ENCODE data around the gene DLG2.
"Not testable (repeated sequence)": the region's sequence is repeated elsewhere in the genome, so short reads cannot be mapped to it uniquely, and the experiment has no call there.

The DLG2 gene

DNA sequence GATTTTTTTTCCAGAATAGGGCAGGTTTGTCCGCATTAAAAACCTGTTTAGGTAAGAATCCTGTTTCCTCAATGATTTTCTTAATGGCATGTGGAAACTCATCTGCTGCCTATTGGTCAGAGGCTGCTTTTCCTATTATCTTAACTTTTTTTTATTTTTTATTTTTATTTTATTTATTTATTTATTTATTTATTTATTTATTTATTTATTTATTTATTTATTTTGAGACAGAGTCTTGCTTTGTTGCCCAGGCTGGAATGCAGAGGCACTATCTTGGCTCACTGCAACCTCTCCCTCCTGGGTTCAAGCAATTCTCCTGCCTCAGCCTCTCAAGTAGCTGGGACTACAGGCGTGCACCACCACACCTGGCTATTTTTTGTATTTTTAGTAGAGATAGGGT lies 389.1 kb downstream of the DLG2 start:
- WGBS, result no CpG with 5 or more reads among the region's 2 CpGs
- H3K79me1 ChIP-seq (replicated peaks; ENCODE audit: low read length, poor library complexity, severe bottlenecking); H3K27me3 ChIP-seq (ENCODE audit: control insufficient read depth in 1 of 2, insufficient read depth in 1 of 2, low read length in 2 of 2); H3K4ac ChIP-seq (ENCODE audit: low read depth in 1 of 2, low read length in 2 of 2); H3K4me3 ChIP-seq (ENCODE audit: insufficient read depth in 1 of 2, low read depth in 1 of 2, low read length in 2 of 2); H2AK5ac ChIP-seq (ENCODE audit: low read length, severe bottlenecking); H3K23ac ChIP-seq (ENCODE audit: low read length in 2 of 2); H2BK120ac ChIP-seq (ENCODE audit: low read depth, low read length); H4K8ac ChIP-seq (ENCODE audit: low read length); H3K9ac ChIP-seq (ENCODE audit: low read length); H3K14ac ChIP-seq (ENCODE audit: low read length in 2 of 2); H3K36me3 ChIP-seq (ENCODE audit: control insufficient read depth in 1 of 2, insufficient read depth in 2 of 2, low read depth in 1 of 2, low read length in 2 of 2); H3K18ac ChIP-seq (ENCODE audit: low read depth in 1 of 2, low read length in 2 of 2); DNase-seq; H3K4me1 ChIP-seq (ENCODE audit: control insufficient read depth, insufficient read depth, low read depth, low read length); H2BK15ac ChIP-seq (ENCODE audit: low read depth, poor library complexity, severe bottlenecking); H2AFZ ChIP-seq (ENCODE audit: low read depth, low read length); H3K27ac ChIP-seq (ENCODE audit: low read length, poor library complexity, severe bottlenecking); H2BK5ac ChIP-seq (ENCODE audit: low read depth, low read length, poor library complexity, severe bottlenecking); H4K91ac ChIP-seq (ENCODE audit: low read length); H3K4me2 ChIP-seq (ENCODE audit: low read length, poor library complexity, severe bottlenecking); H2BK12ac ChIP-seq (ENCODE audit: low read length in 2 of 2): not testable (repeated sequence)
- H3K9me3 ChIP-seq (ENCODE audit: control insufficient read depth, low read length), result peaks cover 22% of the 10 kb centered on the region

DNA sequence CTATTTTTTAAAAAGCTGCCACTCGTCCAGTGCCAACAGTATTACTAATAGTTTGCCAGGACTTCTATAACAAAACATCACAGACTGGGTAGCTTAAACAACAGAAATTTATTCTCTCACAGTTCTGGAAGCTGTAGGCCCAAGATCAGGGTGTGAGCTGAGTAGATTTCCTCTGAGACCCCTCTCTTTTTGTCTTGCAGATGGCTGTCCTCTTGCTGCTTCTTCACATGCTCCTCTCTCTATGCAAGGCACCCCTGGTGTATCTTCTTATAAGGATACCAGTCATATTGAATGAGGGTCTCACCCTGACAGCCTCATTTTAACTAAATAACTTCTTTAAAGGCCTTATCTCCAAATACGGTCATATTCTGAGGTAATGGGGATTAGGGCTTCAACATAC lies 390.9 kb downstream of the DLG2 start:
- H3K79me1 ChIP-seq (replicated peaks; ENCODE audit: low read length, poor library complexity, severe bottlenecking), result no peaks in the 10 kb centered on the region
- no peaks in the 10 kb centered on the region for H3K27me3 ChIP-seq (ENCODE audit: control insufficient read depth in 1 of 2, insufficient read depth in 1 of 2, low read length in 2 of 2)
- H3K9me3 ChIP-seq (ENCODE audit: control insufficient read depth, low read length), result peaks cover 27% of the 10 kb centered on the region
- no peak overlapping the region for H4K8ac ChIP-seq (ENCODE audit: low read length)
- H3K36me3 ChIP-seq (ENCODE audit: control insufficient read depth in 1 of 2, insufficient read depth in 2 of 2, low read depth in 1 of 2, low read length in 2 of 2), result no peaks in the 10 kb centered on the region
- H2AFZ ChIP-seq (ENCODE audit: low read depth, low read length), result no peak overlapping the region
- no peak for DNase-seq
- no peak overlapping the region for H3K4me2 ChIP-seq (ENCODE audit: low read length, poor library complexity, severe bottlenecking)
- H2BK15ac ChIP-seq (ENCODE audit: low read depth, poor library complexity, severe bottlenecking), result no peak overlapping the region
- H3K9ac ChIP-seq (ENCODE audit: low read length), result no peak overlapping the region
- H3K4me1 ChIP-seq (ENCODE audit: control insufficient read depth, insufficient read depth, low read depth, low read length), result no peaks in the 10 kb centered on the region
- H3K27ac ChIP-seq (ENCODE audit: low read length, poor library complexity, severe bottlenecking), result no peak overlapping the region
- H2BK120ac ChIP-seq (ENCODE audit: low read depth, low read length), result no peak overlapping the region
- H3K4ac ChIP-seq (ENCODE audit: low read depth in 1 of 2, low read length in 2 of 2), result no peak overlapping the region
- H2AK5ac ChIP-seq (ENCODE audit: low read length, severe bottlenecking), result no peak overlapping the region
- no peak overlapping the region for H2BK5ac ChIP-seq (ENCODE audit: low read depth, low read length, poor library complexity, severe bottlenecking)
- no peak overlapping the region for H3K23ac ChIP-seq (ENCODE audit: low read length in 2 of 2)
- no peak overlapping the region for H4K91ac ChIP-seq (ENCODE audit: low read length)
- H3K4me3 ChIP-seq (ENCODE audit: insufficient read depth in 1 of 2, low read depth in 1 of 2, low read length in 2 of 2), result no peak overlapping the region
- H3K18ac ChIP-seq (ENCODE audit: low read depth in 1 of 2, low read length in 2 of 2), result no peak overlapping the region
- no peak overlapping the region for H2BK12ac ChIP-seq (ENCODE audit: low read length in 2 of 2)
- H3K14ac ChIP-seq (ENCODE audit: low read length in 2 of 2), result no peak overlapping the region
- 87% methylated on average over 1 of the region's 2 CpGs for WGBS

DNA sequence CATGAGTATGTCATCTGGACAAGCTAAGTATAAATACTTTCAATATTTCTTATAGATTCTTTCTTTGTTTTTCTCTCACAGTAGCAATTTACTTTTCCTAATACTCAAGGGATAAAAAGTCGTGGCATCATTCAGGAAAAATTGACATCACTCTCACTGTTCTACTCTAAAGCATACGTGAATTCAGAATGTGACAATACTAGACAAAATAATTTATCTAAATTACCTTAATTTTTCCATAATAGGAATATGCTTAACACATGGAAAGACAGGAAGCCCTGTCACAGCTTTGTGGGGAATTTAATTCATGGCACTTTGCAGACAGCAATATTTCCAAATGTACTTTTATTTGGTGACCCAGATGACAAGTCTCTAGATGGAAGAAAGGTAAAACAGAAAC lies 394.6 kb downstream of the DLG2 start:
- no peak overlapping the region for H3K18ac ChIP-seq (ENCODE audit: low read depth in 1 of 2, low read length in 2 of 2)
- no peak overlapping the region for H3K23ac ChIP-seq (ENCODE audit: low read length in 2 of 2)
- H3K4ac ChIP-seq (ENCODE audit: low read depth in 1 of 2, low read length in 2 of 2), result no peak overlapping the region
- H4K8ac ChIP-seq (ENCODE audit: low read length), result no peak overlapping the region
- H2AK5ac ChIP-seq (ENCODE audit: low read length, severe bottlenecking), result no peak overlapping the region
- DNase-seq, result no peak
- no peaks in the 10 kb centered on the region for H3K36me3 ChIP-seq (ENCODE audit: control insufficient read depth in 1 of 2, insufficient read depth in 2 of 2, low read depth in 1 of 2, low read length in 2 of 2)
- no peak overlapping the region for H3K9ac ChIP-seq (ENCODE audit: low read length)
- H3K4me2 ChIP-seq (ENCODE audit: low read length, poor library complexity, severe bottlenecking), result no peak overlapping the region
- H2BK15ac ChIP-seq (ENCODE audit: low read depth, poor library complexity, severe bottlenecking), result no peak overlapping the region
- H2BK5ac ChIP-seq (ENCODE audit: low read depth, low read length, poor library complexity, severe bottlenecking), result no peak overlapping the region
- WGBS, result 70% methylated on average over 1 of the region's 2 CpGs
- H3K14ac ChIP-seq (ENCODE audit: low read length in 2 of 2), result no peak overlapping the region
- no peak overlapping the region for H3K27ac ChIP-seq (ENCODE audit: low read length, poor library complexity, severe bottlenecking)
- no peak overlapping the region for H2BK120ac ChIP-seq (ENCODE audit: low read depth, low read length)
- H2BK12ac ChIP-seq (ENCODE audit: low read length in 2 of 2), result no peak overlapping the region
- H4K91ac ChIP-seq (ENCODE audit: low read length), result no peak overlapping the region
- H3K9me3 ChIP-seq (ENCODE audit: control insufficient read depth, low read length), result peaks cover 21% of the 10 kb centered on the region
- no peak overlapping the region for H3K4me3 ChIP-seq (ENCODE audit: insufficient read depth in 1 of 2, low read depth in 1 of 2, low read length in 2 of 2)
- H3K27me3 ChIP-seq (ENCODE audit: control insufficient read depth in 1 of 2, insufficient read depth in 1 of 2, low read length in 2 of 2), result no peaks in the 10 kb centered on the region
- no peaks in the 10 kb centered on the region for H3K4me1 ChIP-seq (ENCODE audit: control insufficient read depth, insufficient read depth, low read depth, low read length)
- H2AFZ ChIP-seq (ENCODE audit: low read depth, low read length), result no peak overlapping the region
- no peaks in the 10 kb centered on the region for H3K79me1 ChIP-seq (replicated peaks; ENCODE audit: low read length, poor library complexity, severe bottlenecking)

DNA sequence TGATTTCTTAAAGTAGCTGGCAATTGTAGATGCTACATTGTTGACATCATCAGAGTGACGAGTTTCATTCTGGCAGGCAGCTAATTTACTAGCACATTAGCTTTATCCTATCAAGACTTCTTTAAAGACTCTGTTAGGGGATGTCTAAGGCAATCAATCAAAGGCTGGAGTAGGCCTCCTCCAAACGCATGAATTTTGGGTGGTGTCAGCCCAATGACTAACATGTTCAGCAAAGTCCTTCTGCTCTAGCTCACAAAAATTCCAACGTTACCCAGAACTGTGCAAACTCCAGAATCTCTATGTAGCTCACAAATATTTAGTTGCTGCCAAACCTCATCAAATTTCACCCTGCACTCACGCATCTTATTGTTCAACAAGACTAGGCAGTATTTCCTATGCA lies 395.6 kb downstream of the DLG2 start:
- DNase-seq, result no peak
- no peak overlapping the region for H3K18ac ChIP-seq (ENCODE audit: low read depth in 1 of 2, low read length in 2 of 2)
- H3K14ac ChIP-seq (ENCODE audit: low read length in 2 of 2), result no peak overlapping the region
- H3K36me3 ChIP-seq (ENCODE audit: control insufficient read depth in 1 of 2, insufficient read depth in 2 of 2, low read depth in 1 of 2, low read length in 2 of 2), result no peaks in the 10 kb centered on the region
- H3K27me3 ChIP-seq (ENCODE audit: control insufficient read depth in 1 of 2, insufficient read depth in 1 of 2, low read length in 2 of 2), result no peaks in the 10 kb centered on the region
- no peak overlapping the region for H2AK5ac ChIP-seq (ENCODE audit: low read length, severe bottlenecking)
- H3K9ac ChIP-seq (ENCODE audit: low read length), result no peak overlapping the region
- H2BK15ac ChIP-seq (ENCODE audit: low read depth, poor library complexity, severe bottlenecking), result no peak overlapping the region
- H4K8ac ChIP-seq (ENCODE audit: low read length), result no peak overlapping the region
- no peaks in the 10 kb centered on the region for H3K79me1 ChIP-seq (replicated peaks; ENCODE audit: low read length, poor library complexity, severe bottlenecking)
- no peak overlapping the region for H2BK5ac ChIP-seq (ENCODE audit: low read depth, low read length, poor library complexity, severe bottlenecking)
- H3K4me1 ChIP-seq (ENCODE audit: control insufficient read depth, insufficient read depth, low read depth, low read length), result no peaks in the 10 kb centered on the region
- no peak overlapping the region for H2AFZ ChIP-seq (ENCODE audit: low read depth, low read length)
- WGBS, result 62% methylated on average over 3 of the region's 4 CpGs
- H3K4me3 ChIP-seq (ENCODE audit: insufficient read depth in 1 of 2, low read depth in 1 of 2, low read length in 2 of 2), result no peak overlapping the region
- no peak overlapping the region for H3K4me2 ChIP-seq (ENCODE audit: low read length, poor library complexity, severe bottlenecking)
- no peak overlapping the region for H2BK12ac ChIP-seq (ENCODE audit: low read length in 2 of 2)
- H2BK120ac ChIP-seq (ENCODE audit: low read depth, low read length), result no peak overlapping the region
- no peak overlapping the region for H3K23ac ChIP-seq (ENCODE audit: low read length in 2 of 2)
- H3K9me3 ChIP-seq (ENCODE audit: control insufficient read depth, low read length), result peaks cover 19% of the 10 kb centered on the region
- no peak overlapping the region for H3K4ac ChIP-seq (ENCODE audit: low read depth in 1 of 2, low read length in 2 of 2)
- no peak overlapping the region for H3K27ac ChIP-seq (ENCODE audit: low read length, poor library complexity, severe bottlenecking)
- no peak overlapping the region for H4K91ac ChIP-seq (ENCODE audit: low read length)

All from mesenchymal stem cell (in vitro differentiated cells and primary cell).